ENCODE data around the gene KCNN4.

DNA sequence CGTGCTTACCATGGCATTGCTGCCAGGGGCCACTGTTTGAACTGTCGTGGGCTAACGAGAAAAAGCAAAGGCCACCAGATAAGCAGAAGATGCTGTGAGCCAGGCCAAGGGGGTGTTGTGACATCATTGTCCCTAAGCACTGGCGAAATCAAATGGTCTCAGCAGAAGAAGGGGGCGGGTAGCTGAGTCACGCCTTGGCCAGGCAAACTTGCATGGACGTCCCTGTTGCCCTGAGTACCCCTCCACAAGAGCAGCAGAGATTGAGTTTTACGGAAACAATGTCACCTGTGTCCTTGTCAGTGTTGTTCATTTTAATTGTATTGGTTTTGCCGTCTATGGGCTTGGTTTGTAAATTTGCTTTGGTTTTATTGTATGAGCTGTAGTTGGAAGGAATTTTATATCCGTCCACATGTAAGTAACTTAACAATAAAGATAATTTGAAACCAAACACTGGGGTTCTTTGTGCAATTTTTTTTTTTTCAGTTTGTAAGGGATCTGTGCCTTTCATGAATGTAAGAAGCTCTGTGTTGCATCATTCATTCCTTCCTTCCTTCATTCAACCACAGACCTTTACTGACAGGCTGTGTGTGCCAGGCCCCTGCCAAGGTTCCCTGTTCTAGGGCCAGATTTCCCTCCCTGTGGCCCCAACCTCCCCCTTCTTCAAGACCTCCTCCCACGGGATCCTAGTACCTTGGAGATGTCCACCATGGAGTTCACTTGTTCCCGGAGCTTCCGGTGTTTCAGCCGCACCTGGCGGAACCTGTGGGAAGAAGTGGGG, 12.3 kb downstream of the KCNN4 start:
- TF ChIP-seq GATA2 (IDR thresholded peaks at IDR 0.05; ENCODE audit: low read depth, low read length) (no peak), GATA3 (IDR thresholded peaks at IDR 0.05; ENCODE audit: low read depth, low read length) (no peak)
